A549 (cell line): ENCODE results near the gene PPP2R3B.

Experiments
- CEBPB ChIP-seq, 2 experiments: fragments of >200 bp in 1 of 2; sonication (Bioruptor Twin) in 1 of 2; formaldehyde crosslinking in 1 of 2; IDR thresholded peaks; 2 replicates each; pipeline ENCODE4 v1.6.1; 2012 to 2016
- CHD2 ChIP-seq: fragments of 150-350 bp; IDR thresholded peaks from 2 replicates; pipeline ENCODE4 v1.6.1; 2014; ENCODE audit warnings: low read length; ENCODE audit not compliant: partially characterized antibody
- CHD4 ChIP-seq: fragments of 200-600 bp; sonication (generic); IDR thresholded peaks from 2 replicates; pipeline ENCODE4 v1.6.1; 2016; ENCODE audit warnings: antibody characterized with exemption, mild to moderate bottlenecking, borderline replicate concordance
- HDAC2 ChIP-seq: fragments of 200-600 bp; sonication (generic); IDR thresholded peaks from 2 replicates; pipeline ENCODE4 v1.6.1; 2016
- HOXA7 ChIP-seq: fragments of 250-450 bp; sonication (Bioruptor Pico); IDR thresholded peaks from 2 replicates; pipeline ENCODE4 v1.5.0; 2020; ENCODE audit warnings: mild to moderate bottlenecking, moderate library complexity
- KDM1A ChIP-seq: fragments of 200-600 bp; sonication (generic); IDR thresholded peaks from 2 replicates; pipeline ENCODE4 v1.6.1; 2016; ENCODE audit warnings: low read depth, mild to moderate bottlenecking
- POLR2A ChIP-seq: IDR thresholded peaks from 2 replicates; pipeline ENCODE4 v1.6.1; 2012; ENCODE audit warnings: mild to moderate bottlenecking, low read length
- POLR2AphosphoS2 ChIP-seq: conservative IDR thresholded peaks from 2 replicates; pipeline ENCODE4 v1.6.1; 2012; ENCODE audit warnings: low read length, improper control_type of control experiment, inconsistent platforms
- RAD21 ChIP-seq, 2 experiments: fragments of >200 bp in 1 of 2; sonication (Bioruptor Twin) in 1 of 2; formaldehyde crosslinking in 1 of 2; IDR thresholded peaks in 1 of 2; conservative IDR thresholded peaks in 1 of 2; 2 replicates in 1 of 2; 3 replicates in 1 of 2; pipeline ENCODE4 v1.6.1; 2012 to 2018; ENCODE audit warnings: inconsistent platforms in 1 of 2
- RCOR1 ChIP-seq: fragments of 150-350 bp; IDR thresholded peaks from 2 replicates; pipeline ENCODE4 v1.6.1; 2014; ENCODE audit warnings: antibody characterized with exemption, low read length, low read depth
- TF ChIP-seq, protein P1 (sequence below): fragments of >200 bp; sonication (Bioruptor Twin); formaldehyde crosslinking; IDR thresholded peaks from 3 replicates; pipeline ENCODE4 v1.5.1; 2016
- TF ChIP-seq, protein P2 (sequence below): fragments of 200-600 bp; sonication (generic); IDR thresholded peaks from 2 replicates; pipeline ENCODE4 v1.6.1; 2016; ENCODE audit warnings: antibody characterized with exemption, mild to moderate bottlenecking, moderate library complexity

DNA sequence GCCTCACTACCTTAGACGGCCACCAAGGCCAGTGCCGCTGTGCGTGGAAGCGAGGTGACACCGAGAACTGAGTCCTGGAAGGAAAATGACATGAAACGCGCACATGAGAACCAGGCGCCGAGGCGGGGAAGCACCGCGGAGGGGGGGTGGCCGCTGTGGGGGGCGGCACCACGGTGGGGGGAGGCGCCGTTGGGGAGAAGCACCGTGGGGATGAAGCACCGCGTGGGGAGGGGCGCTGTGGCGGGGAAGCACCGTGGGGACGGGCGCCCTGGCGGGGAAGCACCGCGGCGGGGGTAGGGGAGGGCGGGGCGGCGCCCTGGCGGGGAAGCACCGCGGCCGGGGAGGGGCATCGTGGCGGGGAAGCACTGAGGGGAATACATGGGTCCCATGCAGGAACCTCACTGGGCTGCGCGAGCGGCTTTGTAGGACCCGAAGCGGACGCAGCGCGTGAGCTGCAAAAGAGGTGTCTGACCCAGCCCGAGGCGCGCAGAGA, 28.0 kb downstream of the PPP2R3B start:
- TF ChIP-seq CEBPB (IDR thresholded peaks at IDR 0.05) (no peak), CHD2 (no peak), POLR2A (no peak), KDM1A (no peak), CHD4 (no peak), HOXA7 (CRISPR knock-in tag) (no peak), HDAC2 (no peak), RAD21 (conservative IDR thresholded peaks at IDR 0.05 in 1 of 2, IDR thresholded peaks at IDR 0.05 in 1 of 2) (no peak), POLR2AphosphoS2 (no peak), RCOR1 (no peak)
- TF ChIP-seq, protein P1, sequence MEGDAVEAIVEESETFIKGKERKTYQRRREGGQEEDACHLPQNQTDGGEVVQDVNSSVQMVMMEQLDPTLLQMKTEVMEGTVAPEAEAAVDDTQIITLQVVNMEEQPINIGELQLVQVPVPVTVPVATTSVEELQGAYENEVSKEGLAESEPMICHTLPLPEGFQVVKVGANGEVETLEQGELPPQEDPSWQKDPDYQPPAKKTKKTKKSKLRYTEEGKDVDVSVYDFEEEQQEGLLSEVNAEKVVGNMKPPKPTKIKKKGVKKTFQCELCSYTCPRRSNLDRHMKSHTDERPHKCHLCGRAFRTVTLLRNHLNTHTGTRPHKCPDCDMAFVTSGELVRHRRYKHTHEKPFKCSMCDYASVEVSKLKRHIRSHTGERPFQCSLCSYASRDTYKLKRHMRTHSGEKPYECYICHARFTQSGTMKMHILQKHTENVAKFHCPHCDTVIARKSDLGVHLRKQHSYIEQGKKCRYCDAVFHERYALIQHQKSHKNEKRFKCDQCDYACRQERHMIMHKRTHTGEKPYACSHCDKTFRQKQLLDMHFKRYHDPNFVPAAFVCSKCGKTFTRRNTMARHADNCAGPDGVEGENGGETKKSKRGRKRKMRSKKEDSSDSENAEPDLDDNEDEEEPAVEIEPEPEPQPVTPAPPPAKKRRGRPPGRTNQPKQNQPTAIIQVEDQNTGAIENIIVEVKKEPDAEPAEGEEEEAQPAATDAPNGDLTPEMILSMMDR: no peak
- TF ChIP-seq, protein P2, sequence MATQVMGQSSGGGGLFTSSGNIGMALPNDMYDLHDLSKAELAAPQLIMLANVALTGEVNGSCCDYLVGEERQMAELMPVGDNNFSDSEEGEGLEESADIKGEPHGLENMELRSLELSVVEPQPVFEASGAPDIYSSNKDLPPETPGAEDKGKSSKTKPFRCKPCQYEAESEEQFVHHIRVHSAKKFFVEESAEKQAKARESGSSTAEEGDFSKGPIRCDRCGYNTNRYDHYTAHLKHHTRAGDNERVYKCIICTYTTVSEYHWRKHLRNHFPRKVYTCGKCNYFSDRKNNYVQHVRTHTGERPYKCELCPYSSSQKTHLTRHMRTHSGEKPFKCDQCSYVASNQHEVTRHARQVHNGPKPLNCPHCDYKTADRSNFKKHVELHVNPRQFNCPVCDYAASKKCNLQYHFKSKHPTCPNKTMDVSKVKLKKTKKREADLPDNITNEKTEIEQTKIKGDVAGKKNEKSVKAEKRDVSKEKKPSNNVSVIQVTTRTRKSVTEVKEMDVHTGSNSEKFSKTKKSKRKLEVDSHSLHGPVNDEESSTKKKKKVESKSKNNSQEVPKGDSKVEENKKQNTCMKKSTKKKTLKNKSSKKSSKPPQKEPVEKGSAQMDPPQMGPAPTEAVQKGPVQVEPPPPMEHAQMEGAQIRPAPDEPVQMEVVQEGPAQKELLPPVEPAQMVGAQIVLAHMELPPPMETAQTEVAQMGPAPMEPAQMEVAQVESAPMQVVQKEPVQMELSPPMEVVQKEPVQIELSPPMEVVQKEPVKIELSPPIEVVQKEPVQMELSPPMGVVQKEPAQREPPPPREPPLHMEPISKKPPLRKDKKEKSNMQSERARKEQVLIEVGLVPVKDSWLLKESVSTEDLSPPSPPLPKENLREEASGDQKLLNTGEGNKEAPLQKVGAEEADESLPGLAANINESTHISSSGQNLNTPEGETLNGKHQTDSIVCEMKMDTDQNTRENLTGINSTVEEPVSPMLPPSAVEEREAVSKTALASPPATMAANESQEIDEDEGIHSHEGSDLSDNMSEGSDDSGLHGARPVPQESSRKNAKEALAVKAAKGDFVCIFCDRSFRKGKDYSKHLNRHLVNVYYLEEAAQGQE: no peak
